GM12872 (cell line): ENCODE results near the gene COL25A1.

ENCODE experiments used
- TF ChIP-seq, protein P1 (sequence below): IDR thresholded peaks from 3 replicates; pipeline ENCODE4 v1.5.1; 2011; ENCODE audit warnings: low read depth, mild to moderate bottlenecking, low read length, moderate library complexity; ENCODE audit not compliant: insufficient read depth

COL25A1 gene

DNA sequence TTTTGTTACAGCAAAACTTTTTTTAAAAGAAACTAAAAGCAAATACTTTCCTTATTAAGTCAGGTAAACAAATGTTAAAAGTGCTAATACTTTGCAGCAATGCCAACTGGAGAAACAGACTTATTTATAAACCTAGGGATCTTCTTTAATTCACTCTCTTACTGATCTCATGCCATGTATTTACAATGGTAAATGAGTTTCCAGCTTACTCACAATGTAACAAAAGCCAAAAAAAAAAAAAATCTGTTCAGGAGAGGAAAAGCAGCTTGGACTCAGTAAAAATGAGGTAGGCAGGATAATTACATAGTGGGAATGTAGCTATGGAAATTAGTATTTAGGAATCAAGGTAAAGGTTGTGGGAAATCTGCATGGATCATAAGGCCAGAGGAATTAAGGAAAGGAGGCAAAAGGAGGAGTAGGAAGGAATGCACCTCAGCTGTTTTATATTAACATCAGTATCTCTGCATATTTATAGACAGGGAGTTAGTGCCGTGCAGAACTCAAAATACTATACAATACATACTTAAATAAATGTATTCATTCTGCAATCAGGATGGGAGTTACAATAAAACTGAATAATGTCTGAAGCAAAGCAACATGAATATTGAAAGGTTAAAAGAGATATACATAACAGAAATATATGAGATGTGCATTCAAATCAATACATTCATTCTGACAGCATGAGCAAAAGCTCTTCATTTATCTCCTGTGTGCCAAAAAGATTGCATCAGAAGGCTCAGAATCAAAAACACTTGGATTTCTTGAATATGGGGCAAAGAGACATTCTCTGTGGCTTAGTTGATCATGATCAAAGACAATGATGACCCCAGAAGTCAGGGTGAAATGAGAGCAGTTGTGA lies 481.7 kb downstream of the COL25A1 start:
- TF ChIP-seq, protein P1, sequence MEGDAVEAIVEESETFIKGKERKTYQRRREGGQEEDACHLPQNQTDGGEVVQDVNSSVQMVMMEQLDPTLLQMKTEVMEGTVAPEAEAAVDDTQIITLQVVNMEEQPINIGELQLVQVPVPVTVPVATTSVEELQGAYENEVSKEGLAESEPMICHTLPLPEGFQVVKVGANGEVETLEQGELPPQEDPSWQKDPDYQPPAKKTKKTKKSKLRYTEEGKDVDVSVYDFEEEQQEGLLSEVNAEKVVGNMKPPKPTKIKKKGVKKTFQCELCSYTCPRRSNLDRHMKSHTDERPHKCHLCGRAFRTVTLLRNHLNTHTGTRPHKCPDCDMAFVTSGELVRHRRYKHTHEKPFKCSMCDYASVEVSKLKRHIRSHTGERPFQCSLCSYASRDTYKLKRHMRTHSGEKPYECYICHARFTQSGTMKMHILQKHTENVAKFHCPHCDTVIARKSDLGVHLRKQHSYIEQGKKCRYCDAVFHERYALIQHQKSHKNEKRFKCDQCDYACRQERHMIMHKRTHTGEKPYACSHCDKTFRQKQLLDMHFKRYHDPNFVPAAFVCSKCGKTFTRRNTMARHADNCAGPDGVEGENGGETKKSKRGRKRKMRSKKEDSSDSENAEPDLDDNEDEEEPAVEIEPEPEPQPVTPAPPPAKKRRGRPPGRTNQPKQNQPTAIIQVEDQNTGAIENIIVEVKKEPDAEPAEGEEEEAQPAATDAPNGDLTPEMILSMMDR: no peak

GRCh38 chr4:108814326-108814725 lies 488.1 kb downstream of the COL25A1 start:
- TF ChIP-seq, protein P1: no peak

- TF ChIP-seq, protein P1: no peak
These were observed 489.2 kb downstream of the COL25A1 start for GRCh38 chr4:108813261-108813660.

GRCh38 chr4:108811486-108811885 lies 491.0 kb downstream of the COL25A1 start:
- TF ChIP-seq, protein P1: no peak

DNA sequence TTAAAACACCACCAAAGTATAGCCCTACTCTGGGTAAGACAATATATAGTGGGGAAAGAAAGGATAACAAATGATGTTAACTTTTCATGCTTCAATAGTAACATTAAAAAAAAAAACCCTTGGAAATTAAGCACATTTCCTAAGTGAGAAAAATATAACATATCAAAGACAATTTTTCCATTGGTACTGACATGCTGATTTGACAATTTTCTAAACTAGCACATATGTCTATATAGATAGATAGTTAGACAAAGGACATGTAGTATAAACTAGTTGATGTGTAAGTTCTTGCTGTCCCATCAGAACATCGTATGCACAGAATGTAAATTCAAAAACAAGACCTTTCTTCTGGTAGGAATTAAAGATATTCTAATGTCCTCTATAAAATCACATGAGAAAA lies 492.4 kb downstream of the COL25A1 start:
- TF ChIP-seq, protein P1: no peak

- TF ChIP-seq, protein P1: no peak
These were observed 497.7 kb downstream of the COL25A1 start for GRCh38 chr4:108804648-108805273.

DNA sequence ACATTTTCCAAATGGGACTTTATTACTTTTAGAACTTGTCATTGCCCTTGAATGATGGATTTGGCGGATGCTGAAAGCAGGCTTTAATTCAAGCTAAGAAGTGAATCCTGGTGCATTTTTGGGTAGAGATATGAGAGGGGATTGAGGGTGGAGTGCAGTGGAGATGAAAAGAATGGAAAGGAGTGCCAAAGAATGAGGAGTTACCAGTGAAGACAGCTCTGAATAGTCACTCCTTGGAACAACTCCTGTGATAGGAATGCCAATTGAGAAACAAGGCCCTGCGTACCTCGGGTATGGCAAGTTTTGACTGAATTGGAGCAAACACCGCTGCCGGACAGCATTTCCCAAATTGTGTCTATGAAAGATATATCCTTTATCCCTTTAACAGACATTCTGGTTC lies 503.2 kb downstream of the COL25A1 start:
- TF ChIP-seq, protein P1: no peak
